DMS 273 treated with DMSO at 0.1 percent for 48 hours (cell line): ENCODE data around the gene ELFN1.

Experiments used
- DNase-seq: peaks from one replicate; lab custom pipeline; 2025; lab: John Stamatoyannopoulos, UW

The ELFN1 gene

DNA sequence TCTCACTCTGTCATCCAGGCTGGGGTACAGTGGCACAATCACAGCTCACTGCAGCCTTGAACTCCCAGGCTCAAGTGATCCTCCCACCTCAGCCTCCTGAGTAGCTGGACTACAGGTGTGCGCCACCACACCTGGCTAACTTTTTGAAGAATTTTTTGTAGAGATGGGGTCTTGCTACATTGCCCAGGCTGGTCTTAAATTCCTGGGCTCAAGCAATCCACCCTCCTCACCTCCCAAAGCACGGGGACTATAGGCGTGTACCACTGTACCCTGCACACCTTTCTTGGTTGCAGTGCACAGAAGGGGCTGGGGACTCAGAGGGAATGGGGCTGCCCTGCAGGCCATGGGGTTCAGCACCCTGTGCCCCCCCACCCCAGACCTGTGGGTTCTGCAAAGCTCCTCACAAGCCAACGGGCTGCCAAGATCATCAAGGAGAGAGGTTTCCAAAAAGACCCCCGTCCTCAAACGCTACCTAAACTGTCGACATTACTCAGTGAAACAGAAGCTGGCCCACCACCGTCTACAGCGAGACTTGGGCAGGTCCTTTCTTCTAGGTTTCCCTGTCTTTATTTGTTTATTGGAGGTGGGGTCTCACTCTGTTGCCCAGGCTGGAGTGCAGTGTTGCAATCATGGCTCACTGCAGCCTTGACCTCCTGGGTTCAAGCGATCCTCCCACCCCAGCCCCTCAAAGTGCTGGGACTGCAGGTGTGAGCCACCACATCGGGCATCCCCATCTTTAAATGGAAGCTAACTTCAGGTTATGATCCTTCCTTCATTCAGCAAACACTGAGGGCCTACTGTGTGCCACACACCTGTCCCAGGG lies 26.6 kb upstream of the ELFN1 start:
- no peak for DNase-seq

DNA sequence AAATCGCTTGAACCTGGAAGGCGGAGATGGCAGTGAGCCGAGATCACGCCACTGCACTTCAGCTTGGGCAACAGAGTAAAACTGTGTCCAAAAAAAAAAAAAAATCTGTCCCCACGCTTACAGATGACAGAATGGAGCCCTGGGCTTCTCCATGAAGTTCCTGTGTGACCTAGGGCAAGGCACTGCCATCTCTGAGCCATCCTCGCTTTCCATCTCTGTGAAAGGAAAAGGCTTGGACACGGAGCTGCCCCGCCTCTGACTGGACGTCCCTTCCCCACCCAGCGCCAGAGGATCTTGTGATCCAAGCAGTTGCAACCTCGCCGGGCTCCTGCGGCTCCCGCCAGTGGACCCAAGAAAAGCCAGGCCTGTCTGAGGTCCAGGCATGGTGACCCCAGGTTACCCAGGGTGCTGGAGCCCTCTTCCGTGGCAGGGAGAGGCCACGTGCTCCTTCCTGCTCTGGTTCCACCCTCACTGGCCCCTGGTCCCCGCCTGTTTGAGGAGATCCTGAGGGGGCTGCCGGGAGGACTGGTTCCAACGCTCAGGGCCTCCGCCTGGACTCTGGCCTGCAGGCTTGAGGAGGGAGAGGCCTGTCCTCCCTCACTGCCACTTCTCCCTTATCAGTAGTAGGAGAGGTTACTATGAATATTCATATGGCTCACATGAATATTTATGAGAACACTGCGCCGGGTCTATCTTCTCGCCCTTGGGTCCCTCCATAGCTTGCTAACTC lies 25.6 kb upstream of the ELFN1 start:
- DNase-seq: no peak

DNA sequence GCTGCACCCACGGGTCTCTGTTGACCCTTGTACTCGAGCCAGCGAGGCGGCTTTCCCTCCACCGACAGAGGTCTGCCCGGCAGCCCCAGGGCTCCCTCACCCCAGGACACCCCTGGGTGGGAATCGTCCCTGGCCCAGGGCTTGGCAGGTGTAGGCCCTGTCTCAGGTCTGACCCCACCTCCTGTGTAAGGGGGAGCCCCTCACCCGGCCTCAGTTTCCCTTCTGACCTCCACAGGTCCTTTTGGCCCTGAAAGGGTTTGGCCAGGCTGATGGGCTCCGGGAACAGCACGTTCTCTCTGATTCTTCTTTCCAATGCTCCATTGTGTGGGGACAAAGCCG lies 25.0 kb upstream of the ELFN1 start:
- no peak for DNase-seq

DNA sequence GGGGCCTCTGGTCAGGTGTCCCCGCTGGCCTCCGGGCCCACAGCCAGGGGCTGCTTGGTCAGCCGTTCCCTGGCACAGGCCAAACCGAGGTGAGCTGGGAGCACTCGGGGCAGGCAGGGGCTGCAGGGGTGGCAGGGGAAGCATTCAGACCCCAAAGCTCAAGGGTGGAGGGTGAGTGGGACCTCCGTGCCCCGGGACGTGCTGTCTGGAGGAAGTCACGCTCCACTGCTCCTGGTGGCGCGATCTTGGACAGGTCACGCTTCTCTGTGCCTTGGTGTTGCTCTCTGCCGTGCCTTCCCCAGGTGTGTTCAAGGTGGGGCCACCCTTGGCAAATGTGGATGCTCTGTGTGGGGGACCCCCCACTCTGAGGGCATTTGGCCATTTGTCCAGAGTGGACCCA lies 24.6 kb upstream of the ELFN1 start:
- DNase-seq: no peak

DNA sequence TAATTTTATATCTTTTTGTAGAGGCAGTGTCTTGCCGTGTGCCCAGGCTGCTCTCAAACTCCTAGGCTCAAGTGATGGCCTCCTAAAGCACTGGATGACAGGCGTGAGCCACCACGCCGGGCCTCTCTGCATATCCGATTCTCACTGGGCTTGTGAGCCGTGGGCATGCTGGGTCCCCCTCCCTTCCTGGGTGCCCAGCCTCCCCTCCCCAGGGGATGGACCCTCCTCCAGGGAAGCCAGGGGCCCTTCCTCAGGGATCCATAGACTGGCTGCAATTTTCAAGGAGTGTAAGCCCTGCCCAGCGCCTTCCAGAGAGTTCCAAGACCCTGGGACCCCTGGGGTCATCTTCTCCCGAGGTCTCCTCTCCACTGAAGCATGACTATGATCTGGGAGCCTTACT lies 23.7 kb upstream of the ELFN1 start:
- DNase-seq: no peak

DNA sequence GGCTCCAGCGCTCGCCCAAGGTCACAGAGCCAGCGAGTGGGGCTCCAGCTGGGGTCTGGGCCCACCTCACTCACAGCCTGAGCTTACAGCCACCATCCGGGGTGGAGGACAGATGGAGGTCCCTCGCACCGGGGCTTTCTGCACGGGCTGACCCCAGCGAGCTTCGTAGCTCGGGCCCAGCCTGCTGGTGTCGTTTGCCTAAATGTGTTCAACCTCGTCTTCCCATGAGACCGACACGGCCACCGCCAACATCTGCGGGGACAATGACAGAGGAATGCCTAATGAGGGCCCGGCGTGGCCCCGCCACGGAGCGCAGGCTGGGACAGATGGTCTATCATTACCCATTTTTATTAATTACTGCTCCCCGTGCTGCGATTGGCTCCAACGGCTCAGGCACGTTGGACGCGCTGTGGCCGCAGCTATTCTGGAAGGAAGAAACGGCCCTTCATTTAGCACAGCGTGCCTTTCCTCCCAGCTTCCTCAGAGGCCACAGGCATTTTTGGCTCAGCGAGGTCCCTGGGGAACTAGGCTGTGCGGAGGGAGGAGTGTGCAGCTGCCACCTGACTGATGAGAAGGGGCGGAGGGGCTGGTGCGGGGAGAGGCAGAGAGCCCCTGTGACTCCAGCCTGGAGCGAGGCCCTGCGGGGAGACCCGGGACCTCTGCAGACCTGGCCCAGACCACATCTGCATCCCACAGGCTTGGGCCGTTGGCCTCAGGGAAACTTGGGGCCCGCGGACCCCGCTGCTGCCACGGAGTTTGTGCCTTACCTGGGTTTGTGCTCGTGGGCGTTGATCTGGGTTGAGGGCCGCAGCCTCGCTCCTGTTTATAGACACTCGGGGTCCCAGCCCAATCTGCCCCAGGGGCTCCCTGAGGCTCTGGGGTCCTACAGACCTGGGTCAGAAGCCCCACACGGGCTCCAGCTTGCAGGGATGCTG lies 22.9 kb upstream of the ELFN1 start:
- peak; percentile 78 for DNase-seq

DNA sequence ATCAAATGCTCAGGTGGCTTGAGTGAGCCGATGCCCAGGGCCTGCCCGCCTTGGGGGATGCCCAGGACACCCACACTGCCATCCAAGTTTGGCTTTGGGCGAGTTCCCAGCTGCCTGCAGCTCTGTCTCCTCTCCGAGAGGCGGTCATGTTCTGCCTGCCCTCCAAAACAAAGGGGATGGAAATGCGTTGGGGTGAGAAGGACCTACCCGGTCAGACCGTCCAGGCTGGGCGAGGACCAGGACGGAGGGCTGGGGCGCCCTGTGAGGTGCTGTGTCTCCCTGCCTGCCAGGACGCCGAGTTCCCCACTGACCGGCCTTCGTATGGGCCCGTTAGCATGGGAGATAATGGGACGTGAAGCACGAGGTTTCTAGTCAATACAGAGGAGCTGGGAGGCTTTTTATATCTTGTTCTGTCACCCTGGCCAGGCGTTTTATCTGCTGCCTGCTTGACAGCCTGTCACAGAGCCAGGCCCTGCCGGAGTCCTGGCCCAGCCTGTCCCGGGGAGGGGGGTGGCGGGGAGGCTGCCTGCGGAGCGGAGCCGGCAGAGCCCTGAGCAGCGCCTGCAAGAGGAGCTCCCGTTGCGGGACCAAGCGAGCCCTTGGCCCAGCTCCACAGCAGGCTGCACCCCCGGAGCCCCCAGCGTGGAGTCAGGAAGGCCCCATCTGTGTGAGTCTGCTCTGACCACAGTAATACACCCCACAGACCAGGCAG lies 22.0 kb upstream of the ELFN1 start:
- DNase-seq: no peak

DNA sequence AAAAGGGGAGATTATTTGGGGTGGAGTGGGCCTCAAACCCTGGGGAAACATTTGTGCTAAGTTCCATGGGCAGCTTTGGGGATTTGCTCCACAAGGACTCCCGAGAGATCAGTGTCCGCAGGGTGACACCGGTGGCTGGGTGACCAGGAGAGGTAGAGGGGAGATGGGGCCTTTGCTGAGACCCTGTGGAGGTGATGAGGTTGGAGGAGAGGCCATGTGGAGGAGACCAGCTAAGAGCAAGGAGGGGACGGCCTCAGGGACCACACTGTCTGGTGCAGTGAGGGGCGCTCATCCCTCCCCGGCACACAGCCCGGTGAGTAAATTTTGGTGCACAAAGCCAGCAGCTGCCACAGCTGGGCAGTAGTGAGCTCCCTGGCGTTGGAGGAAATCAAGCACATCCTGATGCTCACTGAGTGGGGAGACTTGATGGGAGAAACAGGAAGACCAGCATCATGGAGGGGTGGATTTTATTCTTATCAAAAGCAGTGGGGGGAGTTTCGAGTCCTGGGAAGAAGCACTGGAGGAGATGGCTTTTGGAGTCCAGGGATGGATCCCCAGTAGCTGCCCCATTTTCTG lies 20.2 kb upstream of the ELFN1 start:
- DNase-seq: no peak

DNA sequence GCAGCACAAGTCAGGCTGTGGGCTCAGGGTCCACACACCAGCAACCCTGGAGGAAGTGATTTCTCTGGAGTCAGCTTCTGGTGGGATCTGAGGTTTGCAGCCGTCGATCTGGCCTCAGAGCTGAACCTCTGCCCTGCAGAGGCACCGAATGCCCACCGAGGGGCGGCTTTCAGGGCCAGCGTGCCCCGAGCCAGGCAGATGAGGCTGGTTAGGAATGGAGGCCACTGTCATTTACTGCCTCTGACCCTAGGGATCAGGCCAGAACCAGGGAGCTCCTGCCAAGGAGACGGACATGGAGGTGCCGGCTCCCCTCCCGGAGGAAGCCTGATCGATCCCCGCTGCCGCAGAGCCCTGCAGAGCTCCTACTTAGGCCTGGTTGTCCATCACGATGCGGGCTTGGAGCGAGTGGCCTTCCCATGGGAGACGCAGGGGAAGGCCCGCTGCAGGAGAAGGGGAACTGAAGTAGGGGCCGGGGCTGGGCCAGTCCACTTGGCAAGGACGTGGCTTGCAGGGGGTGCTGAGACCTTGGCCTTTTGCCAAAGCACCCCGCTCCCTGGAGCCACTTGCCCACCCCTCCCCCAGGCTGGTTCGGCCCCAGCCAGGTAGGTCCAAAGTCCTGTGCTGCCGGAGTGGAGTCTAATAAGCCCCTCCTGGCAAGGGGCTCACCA lies 19.6 kb upstream of the ELFN1 start:
- DNase-seq: no peak

DNA sequence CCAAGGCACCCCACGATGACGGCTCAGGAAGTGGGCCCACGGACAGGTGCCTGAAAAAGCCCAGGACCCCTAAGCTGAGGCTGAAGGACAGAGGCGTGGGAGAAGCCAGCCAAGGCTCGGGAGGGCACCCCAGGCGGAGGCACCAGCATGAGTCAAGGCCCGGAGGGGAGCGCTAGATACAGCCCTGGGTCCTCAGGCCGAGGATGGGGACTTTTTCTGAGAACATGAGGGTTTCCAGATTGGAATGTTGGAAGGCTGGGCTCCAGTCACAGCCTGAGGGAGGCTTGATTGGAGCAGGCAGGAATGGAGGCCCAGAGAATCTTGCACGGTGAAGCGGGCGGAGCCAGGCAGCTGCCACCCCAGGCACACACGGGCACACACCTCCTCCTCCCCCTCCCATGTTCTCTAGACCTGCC lies 19.0 kb upstream of the ELFN1 start:
- DNase-seq: no peak

DNA sequence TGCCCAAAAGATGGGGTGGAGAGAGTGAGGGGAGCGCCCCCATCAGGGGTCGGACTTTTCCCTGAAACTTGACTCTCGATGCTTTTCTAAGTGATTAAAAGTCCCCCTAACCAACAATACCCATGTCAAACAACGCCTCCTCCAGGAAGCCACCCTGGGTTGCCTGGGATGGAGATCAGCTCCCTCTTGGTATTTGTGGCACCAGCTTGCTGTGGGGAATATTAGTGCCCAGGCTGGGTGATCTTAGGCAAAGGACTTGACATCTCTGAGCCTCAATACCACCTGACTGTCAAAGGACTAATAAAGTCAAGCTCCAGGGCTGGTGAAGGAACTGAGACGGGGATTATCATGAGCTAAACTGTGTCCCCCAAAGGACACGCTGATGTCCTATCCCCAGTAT lies 18.2 kb upstream of the ELFN1 start:
- DNase-seq: no peak

DNA sequence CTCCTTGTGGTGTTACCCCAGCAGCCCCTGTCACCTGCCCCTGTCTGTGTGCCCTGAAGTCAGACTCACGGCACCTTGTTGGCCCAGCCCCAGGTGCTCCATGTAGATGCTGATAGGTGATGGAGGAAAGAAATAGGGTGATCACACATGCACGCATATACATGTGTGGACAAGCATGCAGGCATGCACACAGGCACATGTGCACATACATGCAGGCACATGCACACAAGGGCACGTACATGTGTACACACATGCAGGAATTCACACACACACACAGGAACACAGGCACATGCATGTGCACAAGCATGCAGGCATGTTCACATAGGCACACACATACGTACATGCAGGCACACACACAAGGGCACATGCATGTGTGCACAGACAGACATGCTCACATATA lies 16.6 kb upstream of the ELFN1 start:
- DNase-seq: no peak

DNA sequence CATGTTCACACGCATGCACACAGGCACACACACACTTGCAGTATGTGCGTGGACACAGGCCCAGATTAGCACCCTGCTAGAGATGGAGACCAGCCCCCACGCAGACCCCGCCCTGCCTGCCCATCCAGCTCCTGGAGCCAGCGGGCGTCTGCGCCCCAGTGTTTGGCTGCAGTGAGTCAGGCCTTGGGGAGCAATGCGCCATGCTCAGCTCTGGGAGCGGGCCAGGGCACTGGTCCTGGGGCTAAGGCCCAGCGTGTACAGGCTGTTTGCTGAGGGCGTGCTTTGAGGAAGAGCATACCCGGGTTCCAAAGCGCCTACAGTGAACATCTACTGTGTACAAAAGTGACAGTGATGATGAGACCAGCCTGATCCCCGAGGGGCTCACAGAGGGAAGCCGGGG lies 16.0 kb upstream of the ELFN1 start:
- no peak for DNase-seq

DNA sequence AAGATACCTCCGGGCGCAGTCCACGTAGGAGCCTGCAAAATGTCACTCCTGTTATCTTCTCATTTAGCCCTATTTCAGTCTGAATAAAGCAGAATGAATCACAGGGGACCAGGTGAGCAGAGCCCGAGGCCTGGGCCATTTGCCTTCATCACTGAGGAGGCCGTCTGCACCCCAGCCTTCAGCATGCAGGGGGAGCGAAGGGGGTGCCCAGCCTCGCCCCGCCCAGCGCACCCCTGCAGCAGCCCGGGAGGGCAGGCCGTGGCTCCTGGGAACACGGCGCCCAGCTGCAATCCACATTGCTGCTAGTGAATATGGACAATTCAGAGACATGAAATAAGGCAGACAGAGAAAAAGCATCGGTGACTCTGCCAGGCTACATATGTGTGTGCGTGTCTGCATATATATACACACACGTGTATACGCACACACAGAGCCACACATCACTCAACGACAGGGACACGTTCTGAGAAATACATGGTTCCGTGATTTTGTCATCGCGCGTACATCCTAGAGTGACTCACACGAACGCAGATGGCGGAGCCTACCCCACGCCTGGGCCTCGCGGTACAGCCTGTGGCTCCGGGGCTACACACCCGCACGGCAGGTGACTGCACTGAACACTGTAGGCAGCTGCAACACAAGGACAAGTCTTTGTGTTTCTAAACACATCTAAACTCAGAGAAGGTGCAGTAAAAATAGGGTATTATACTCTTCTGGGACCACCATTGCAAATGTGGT lies 15.2 kb upstream of the ELFN1 start:
- DNase-seq: no peak

DNA sequence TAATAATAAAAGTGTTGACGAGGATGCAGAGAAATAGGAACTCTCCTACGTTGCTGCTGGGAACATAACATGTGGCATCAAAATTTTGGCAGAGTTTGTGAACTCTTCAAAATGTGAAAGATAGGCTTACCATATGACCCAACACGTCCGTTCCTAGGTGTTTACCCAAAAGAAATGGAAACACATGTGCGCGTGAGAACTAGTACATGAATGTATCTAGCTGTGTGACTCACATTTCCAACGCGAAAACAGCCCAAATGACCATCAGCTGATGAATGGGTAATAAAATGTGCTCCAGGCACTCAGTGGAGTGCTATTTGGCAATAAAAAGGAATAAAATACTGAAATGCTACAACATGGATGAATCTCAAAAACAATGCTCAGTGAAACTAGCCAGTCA lies 10.4 kb upstream of the ELFN1 start:
- no peak for DNase-seq

DNA sequence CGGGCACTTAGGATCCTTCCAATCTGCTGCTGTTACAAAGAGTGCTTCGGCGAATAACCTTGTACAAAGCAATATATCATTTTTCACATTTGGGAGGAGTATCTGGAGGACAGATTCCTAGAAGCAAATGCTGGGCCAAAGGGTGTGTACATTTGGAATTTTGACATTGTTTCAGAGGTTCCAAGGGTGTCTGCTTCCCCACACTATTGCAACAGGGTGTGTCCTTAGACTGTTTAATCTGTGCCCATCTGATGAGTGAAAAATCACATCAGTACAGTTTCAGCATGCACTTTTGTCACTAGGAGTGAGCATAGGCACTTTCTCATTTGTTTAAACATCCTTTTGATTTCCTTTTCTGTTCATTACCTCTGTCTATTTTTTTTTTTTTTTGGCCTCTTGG lies 8.6 kb upstream of the ELFN1 start:
- no peak for DNase-seq

DNA sequence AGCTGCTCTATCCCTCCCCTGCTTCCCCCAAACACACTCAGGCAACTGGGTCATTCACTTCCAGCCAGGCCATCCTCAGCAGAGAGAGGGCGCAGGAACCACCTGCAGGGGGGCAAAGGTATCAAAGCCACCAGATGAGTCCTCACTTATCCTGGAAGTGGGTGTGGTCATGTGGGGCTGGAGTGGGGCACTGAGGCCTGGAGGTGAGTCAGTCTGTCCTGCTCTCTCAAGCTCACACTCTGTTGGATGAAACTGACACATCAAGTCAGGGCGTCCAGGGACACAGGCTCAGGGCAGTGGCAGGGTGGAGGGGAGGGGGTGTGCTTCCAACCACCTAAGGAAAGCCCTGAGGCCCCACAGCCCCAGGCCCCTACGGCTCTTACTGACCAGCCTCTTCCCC lies 8.0 kb upstream of the ELFN1 start:
- no peak for DNase-seq

DNA sequence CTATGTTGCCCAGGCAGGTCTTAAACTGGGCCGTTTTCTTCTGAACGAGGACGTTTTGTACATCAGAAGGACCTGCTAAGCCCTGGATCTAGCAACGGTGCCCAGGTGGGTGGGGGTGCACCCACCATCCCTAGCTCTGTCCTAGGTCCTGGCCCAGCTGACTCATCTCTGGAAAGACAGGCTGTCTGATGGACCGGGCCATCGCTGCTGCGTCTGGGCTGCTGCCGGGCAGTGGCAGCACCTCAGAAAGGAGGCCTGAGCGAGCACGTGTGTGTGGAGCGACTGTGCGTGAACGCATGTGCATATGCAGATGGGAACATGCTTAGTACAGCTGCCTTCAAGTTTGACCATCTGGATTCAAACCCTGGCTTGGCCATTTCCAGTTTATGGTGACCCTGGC lies 7.3 kb upstream of the ELFN1 start:
- DNase-seq: no peak

DNA sequence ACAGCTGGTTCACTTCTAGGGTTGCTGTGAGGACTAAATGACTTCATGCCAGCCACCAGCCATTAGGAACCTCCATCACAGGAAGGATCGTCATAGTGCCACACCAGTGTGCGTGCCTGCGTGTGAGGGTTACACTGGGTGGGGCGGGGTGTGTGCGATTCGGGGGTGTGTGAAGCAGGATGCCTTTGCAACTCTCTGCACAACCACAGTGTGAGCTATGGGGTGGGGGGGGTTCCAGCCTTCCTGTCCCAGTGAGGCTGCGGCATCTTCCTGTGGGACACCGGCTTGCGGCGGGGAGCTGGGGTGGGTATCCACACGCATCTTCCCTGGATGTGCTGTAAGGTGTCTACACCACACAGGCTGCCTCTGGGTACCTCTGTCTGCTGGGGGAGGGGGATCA lies 6.9 kb upstream of the ELFN1 start:
- DNase-seq: no peak

DNA sequence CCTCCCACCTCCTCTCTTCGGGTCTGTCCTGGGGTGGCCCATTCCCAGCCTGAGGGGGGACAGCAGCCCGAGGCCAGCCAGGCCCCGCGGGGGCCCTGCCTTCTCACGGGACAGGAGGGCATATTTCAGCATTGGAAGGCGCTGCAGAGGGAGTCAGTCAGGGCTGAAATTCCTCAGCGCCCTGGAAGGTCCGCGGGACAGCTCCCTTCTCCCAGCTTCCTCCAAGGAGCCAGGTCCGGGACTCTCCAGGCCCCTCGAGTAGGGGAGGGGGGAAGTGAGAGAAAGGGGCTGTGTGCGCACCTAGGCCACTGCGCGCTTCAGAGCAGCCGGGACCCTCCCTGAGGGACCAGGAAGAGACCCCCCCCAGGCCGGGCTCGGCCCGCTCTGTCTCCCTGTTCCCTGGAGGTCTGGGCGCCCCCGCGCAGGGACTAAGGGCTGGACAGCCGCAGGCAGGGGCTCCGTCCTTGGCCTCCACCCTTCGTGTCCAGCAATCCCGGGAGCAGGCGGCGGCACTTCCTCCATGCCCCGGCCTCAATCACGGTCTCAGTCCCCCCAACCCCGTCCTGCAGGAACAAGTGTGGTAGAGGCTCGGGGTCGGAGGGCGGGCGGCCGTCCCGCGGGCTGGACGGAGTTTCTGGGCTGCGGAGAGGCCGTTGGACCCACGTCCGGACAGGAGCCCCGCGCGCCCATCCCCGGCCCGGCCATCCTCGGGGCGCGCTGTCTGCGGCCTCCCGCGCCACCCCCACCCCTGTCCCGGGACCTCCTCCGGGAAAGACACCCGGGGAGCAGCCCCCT lies 6.0 kb upstream of the ELFN1 start:
- DNase-seq: no peak
